Neural progenitor cell (in vitro differentiated cells): Measurements from ENCODE around the gene MAPK7. TPM values are rescaled to one million over a fixed set of nuclear protein-coding genes. Genes with fewer than 3 reads are reported as not detected.

Experiments
- DNase-seq: peaks from one replicate; pipeline ENCODE4 v3.0.0-alpha.2; 2016; ENCODE audit warnings: low spot score
- H2AFZ ChIP-seq: fragments of 200-600 bp; sonication (generic); replicated peaks from 2 replicates; pipeline ENCODE4 v1.6.1; 2016; ENCODE audit warnings: antibody characterized with exemption
- H3F3A ChIP-seq: fragments of 200-600 bp; sonication (generic); 2 replicates; pipeline ENCODE4 v1.6.1; 2016; ENCODE audit warnings: antibody characterized with exemption, low read depth
- H3K27ac ChIP-seq: fragments of 200-600 bp; sonication (generic); 2 replicates; pipeline ENCODE4 v1.5.1; 2016; ENCODE audit warnings: mild to moderate bottlenecking
- H3K27me3 ChIP-seq: fragments of 200-600 bp; sonication (generic); 2 replicates; pipeline ENCODE4 v1.6.1; 2016; ENCODE audit warnings: mild to moderate bottlenecking, moderate library complexity
- H3K36me3 ChIP-seq: fragments of 200-600 bp; sonication (generic); 2 replicates; pipeline ENCODE4 v1.5.1; 2016
- H3K4me1 ChIP-seq: fragments of 200-600 bp; sonication (generic); 2 replicates; pipeline ENCODE4 v1.6.1; 2016; ENCODE audit warnings: mixed run types
- H3K4me2 ChIP-seq: fragments of 200-600 bp; sonication (generic); 2 replicates; pipeline ENCODE4 v1.6.1; 2016
- H3K4me3 ChIP-seq: fragments of 200-600 bp; sonication (generic); 2 replicates; pipeline ENCODE4 v1.5.1; 2016
- H3K79me2 ChIP-seq: fragments of 200-600 bp; sonication (generic); 2 replicates; pipeline ENCODE4 v1.6.1; 2016; ENCODE audit warnings: low read depth
- H3K9ac ChIP-seq: fragments of 200-600 bp; sonication (generic); 2 replicates; pipeline ENCODE4 v1.6.1; 2016
- H3K9me3 ChIP-seq: fragments of 200-600 bp; sonication (generic); 2 replicates; pipeline ENCODE4 v1.5.1; 2016; ENCODE audit warnings: low read depth
- H4K20me1 ChIP-seq: fragments of 200-600 bp; sonication (generic); 2 replicates; pipeline ENCODE4 v1.6.1; 2016; ENCODE audit warnings: low read depth
- H3K27ac Mint-ChIP-seq: 3 replicates; pipeline ENCODE4 v1.8.0; 2021; ENCODE audit warnings: mixed read lengths
- H3K27me3 Mint-ChIP-seq: 2 replicates; pipeline ENCODE4 v1.8.0; 2022; ENCODE audit warnings: low read depth, mild to moderate bottlenecking, inconsistent platforms, moderate library complexity, mixed read lengths; ENCODE audit not compliant: insufficient read depth
- H3K36me3 Mint-ChIP-seq: 3 replicates; pipeline ENCODE4 v1.8.0; 2021; ENCODE audit warnings: mixed read lengths
- H3K4me1 Mint-ChIP-seq: 3 replicates; pipeline ENCODE4 v1.8.0; 2021; ENCODE audit warnings: mixed read lengths
- H3K4me3 Mint-ChIP-seq: 3 replicates; pipeline ENCODE4 v1.8.0; 2021; ENCODE audit warnings: mild to moderate bottlenecking, moderate library complexity, mixed read lengths
- H3K9me3 Mint-ChIP-seq: 3 replicates; pipeline ENCODE4 v1.8.0; 2020; ENCODE audit warnings: mixed read lengths
- CTCF ChIP-seq: fragments of 200-600 bp; sonication (generic); IDR thresholded peaks from 2 replicates; pipeline ENCODE4 v1.5.1; 2017; ENCODE audit warnings: antibody characterized with exemption, mild to moderate bottlenecking
- EZH2 ChIP-seq: fragments of 200-600 bp; sonication (generic); IDR thresholded peaks from 2 replicates; pipeline ENCODE4 v1.6.1; 2017; ENCODE audit warnings: antibody characterized with exemption, mild to moderate bottlenecking, moderate library complexity
- EZH2phosphoT487 ChIP-seq: fragments of 200-600 bp; sonication (generic); IDR thresholded peaks from 2 replicates; pipeline ENCODE4 v1.6.1; 2017; ENCODE audit warnings: antibody characterized with exemption
- total RNA-seq: library from RNA; depleted of rRNA; stranded (reverse); fragments of >200 nt; gene quantifications from 2 replicates; pipeline ENCODE4 v1.2.3, GENCODE V29; 2015; ENCODE audit warnings: low replicate concordance

Gene MAPK7
- total RNA-seq, 1 donor from 2014 or later = 12.2 TPM

GRCh38 chr17:19354748-19355147 lies 23.6 kb upstream of the MAPK7 start:
- no peaks in the 10 kb centered on the region for H4K20me1 ChIP-seq
- no peaks in the 10 kb centered on the region for H3K9me3 ChIP-seq
- no peaks in the 10 kb centered on the region for H3K27me3 ChIP-seq
- Mint-ChIP-seq H3K27me3 (no peaks in the 10 kb centered on the region), H3K27ac (no peak overlapping the region), H3K4me1 (peaks cover 7% of the 10 kb centered on the region), H3K9me3 (no peaks in the 10 kb centered on the region), H3K36me3 (peaks cover 15% of the 10 kb centered on the region), H3K4me3 (no peak overlapping the region)
- H2AFZ ChIP-seq = no peak overlapping the region
- H3K27ac ChIP-seq = no peak overlapping the region
- H3F3A ChIP-seq = no peaks in the 10 kb centered on the region
- DNase-seq = no peak
- H3K4me1 ChIP-seq = no peaks in the 10 kb centered on the region
- TF ChIP-seq EZH2phosphoT487 (no peak), EZH2 (no peak), CTCF (no peak)
- no peak overlapping the region for H3K9ac ChIP-seq
- H3K4me3 ChIP-seq = no peak overlapping the region
- H3K79me2 ChIP-seq = no peaks in the 10 kb centered on the region
- no peaks in the 10 kb centered on the region for H3K36me3 ChIP-seq
- H3K4me2 ChIP-seq = no peak overlapping the region

- Histone ChIP-seq H3K4me3 (no peak overlapping the region), H3K36me3 (no peaks in the 10 kb centered on the region), H3F3A (no peaks in the 10 kb centered on the region), H3K9me3 (no peaks in the 10 kb centered on the region), H3K4me2 (no peak overlapping the region), H3K4me1 (no peaks in the 10 kb centered on the region), H3K27me3 (no peaks in the 10 kb centered on the region), H4K20me1 (no peaks in the 10 kb centered on the region), H3K9ac (no peak overlapping the region), H3K79me2 (no peaks in the 10 kb centered on the region), H3K27ac (no peak overlapping the region), H2AFZ (no peak overlapping the region)
- Mint-ChIP-seq H3K4me3 (no peak overlapping the region), H3K36me3 (peaks cover 15% of the 10 kb centered on the region), H3K9me3 (no peaks in the 10 kb centered on the region), H3K27me3 (no peaks in the 10 kb centered on the region), H3K27ac (no peak overlapping the region), H3K4me1 (peaks cover 14% of the 10 kb centered on the region)
- TF ChIP-seq CTCF = no peak
- no peak for DNase-seq
Measured at GRCh38 chr17:19357351-19357750, 20.9 kb upstream of the MAPK7 start.

- H3K4me3 ChIP-seq = no peak overlapping the region
- H4K20me1 ChIP-seq = no peaks in the 10 kb centered on the region
- Mint-ChIP-seq H3K9me3 (no peaks in the 10 kb centered on the region), H3K4me1 (peaks cover 14% of the 10 kb centered on the region), H3K27me3 (no peaks in the 10 kb centered on the region), H3K27ac (no peak overlapping the region), H3K4me3 (no peak overlapping the region), H3K36me3 (peaks cover 15% of the 10 kb centered on the region)
- no peaks in the 10 kb centered on the region for H3K4me1 ChIP-seq
- DNase-seq = no peak
- no peaks in the 10 kb centered on the region for H3K36me3 ChIP-seq
- H3K27me3 ChIP-seq = no peaks in the 10 kb centered on the region
- no peak overlapping the region for H3K4me2 ChIP-seq
- no peaks in the 10 kb centered on the region for H3K79me2 ChIP-seq
- no peak overlapping the region for H3K27ac ChIP-seq
- no peaks in the 10 kb centered on the region for H3F3A ChIP-seq
- TF ChIP-seq EZH2 (no peak), EZH2phosphoT487 (no peak), CTCF (no peak)
- H3K9me3 ChIP-seq = no peaks in the 10 kb centered on the region
- no peak overlapping the region for H3K9ac ChIP-seq
- H2AFZ ChIP-seq = no peak overlapping the region
Measured at GRCh38 chr17:19357761-19358160, 20.5 kb upstream of the MAPK7 start.

- Histone ChIP-seq H3K9ac (no peak overlapping the region), H3K4me2 (no peak overlapping the region), H3K4me1 (no peaks in the 10 kb centered on the region), H3K79me2 (no peaks in the 10 kb centered on the region), H3F3A (no peaks in the 10 kb centered on the region), H3K27ac (no peak overlapping the region), H3K4me3 (no peak overlapping the region), H3K27me3 (no peaks in the 10 kb centered on the region), H4K20me1 (no peaks in the 10 kb centered on the region), H3K9me3 (no peaks in the 10 kb centered on the region), H3K36me3 (no peaks in the 10 kb centered on the region), H2AFZ (no peak overlapping the region)
- Mint-ChIP-seq H3K36me3 (peaks cover 12% of the 10 kb centered on the region), H3K4me1 (peaks cover 16% of the 10 kb centered on the region), H3K4me3 (no peak overlapping the region), H3K27ac (no peak overlapping the region), H3K9me3 (no peaks in the 10 kb centered on the region), H3K27me3 (peaks cover 2% of the 10 kb centered on the region)
- no peak for DNase-seq
- TF ChIP-seq EZH2phosphoT487 (no peak), EZH2 (no peak), CTCF (no peak)
Measured at GRCh38 chr17:19359151-19359550, 19.1 kb upstream of the MAPK7 start.
